ENCODE measurements around the gene LGSN. TPM values are rescaled to one million over a fixed set of nuclear protein-coding genes. Genes with fewer than 3 reads are reported as not detected.

Gene LGSN
- total and polyA plus RNA-seq, 2 experiments from 2014 or later = 0.15 to 0.45 TPM

DNA sequence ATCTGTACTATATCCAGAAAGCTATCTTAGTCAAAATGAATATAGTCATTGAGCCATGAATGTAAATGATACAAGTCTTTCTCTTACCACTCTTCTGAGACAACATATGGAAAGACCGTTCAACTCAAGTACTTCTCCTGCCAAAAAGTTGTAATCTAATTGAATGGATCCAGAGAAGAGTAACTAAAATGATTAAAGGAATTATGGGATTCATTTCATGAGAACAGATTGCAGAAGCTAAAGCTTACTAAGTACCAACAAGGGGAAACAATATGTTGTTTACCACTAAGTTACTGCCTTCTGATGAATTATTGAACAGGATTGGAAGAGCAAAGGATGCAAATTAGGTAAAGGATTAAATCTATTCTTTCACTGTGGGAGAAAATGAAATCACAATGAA, 2.0 kb upstream of the LGSN start:
- peaks cover 33% of the 10 kb centered on the region for H3K9me3 Mint-ChIP-seq
- H3K4me3 Mint-ChIP-seq = no peak overlapping the region
- Histone ChIP-seq H3F3A (replicated peaks; ENCODE audit: low read depth) (no peaks in the 10 kb centered on the region), H3K4me2 (no peak overlapping the region), H3K4me3 (no peak overlapping the region), H4K20me1 (replicated peaks; ENCODE audit: insufficient read depth) (no peaks in the 10 kb centered on the region), H3K27me3 (ENCODE audit: insufficient read depth) (no peaks in the 10 kb centered on the region), H3K9me2 (ENCODE audit: insufficient read depth) (no peaks in the 10 kb centered on the region), H3K36me3 (ENCODE audit: insufficient read depth) (no peaks in the 10 kb centered on the region), H3K4me1 (ENCODE audit: insufficient read depth) (no peaks in the 10 kb centered on the region), H3K79me2 (replicated peaks; ENCODE audit: insufficient read depth) (no peaks in the 10 kb centered on the region), H3K27ac (ENCODE audit: low read depth) (no peak overlapping the region), H2AFZ (no peak overlapping the region)
- no peak overlapping the region for H3K27ac Mint-ChIP-seq
- TF ChIP-seq POLR2AphosphoS5 (IDR thresholded peaks at IDR 0.05; ENCODE audit: low read depth) (no peak), ZNF114 (CRISPR knock-in tag; IDR thresholded peaks at IDR 0.05) (no peak), JUNB (IDR thresholded peaks at IDR 0.05; ENCODE audit: unreplicated experiment) (no peak), EZH2phosphoT487 (IDR thresholded peaks at IDR 0.05; ENCODE audit: unreplicated experiment) (no peak), EZH2 (IDR thresholded peaks at IDR 0.05; ENCODE audit: low read depth, unreplicated experiment) (no peak), ZNF331 (CRISPR knock-in tag; IDR thresholded peaks at IDR 0.05; ENCODE audit: low read depth) (no peak), CREB1 (CRISPR knock-in tag; IDR thresholded peaks at IDR 0.05; ENCODE audit: low read depth) (no peak), NANOG (IDR thresholded peaks at IDR 0.05; ENCODE audit: borderline replicate concordance) (no peak), STAT1 (IDR thresholded peaks at IDR 0.05; ENCODE audit: unreplicated experiment) (no peak)
- TF ChIP-seq, protein P1, sequence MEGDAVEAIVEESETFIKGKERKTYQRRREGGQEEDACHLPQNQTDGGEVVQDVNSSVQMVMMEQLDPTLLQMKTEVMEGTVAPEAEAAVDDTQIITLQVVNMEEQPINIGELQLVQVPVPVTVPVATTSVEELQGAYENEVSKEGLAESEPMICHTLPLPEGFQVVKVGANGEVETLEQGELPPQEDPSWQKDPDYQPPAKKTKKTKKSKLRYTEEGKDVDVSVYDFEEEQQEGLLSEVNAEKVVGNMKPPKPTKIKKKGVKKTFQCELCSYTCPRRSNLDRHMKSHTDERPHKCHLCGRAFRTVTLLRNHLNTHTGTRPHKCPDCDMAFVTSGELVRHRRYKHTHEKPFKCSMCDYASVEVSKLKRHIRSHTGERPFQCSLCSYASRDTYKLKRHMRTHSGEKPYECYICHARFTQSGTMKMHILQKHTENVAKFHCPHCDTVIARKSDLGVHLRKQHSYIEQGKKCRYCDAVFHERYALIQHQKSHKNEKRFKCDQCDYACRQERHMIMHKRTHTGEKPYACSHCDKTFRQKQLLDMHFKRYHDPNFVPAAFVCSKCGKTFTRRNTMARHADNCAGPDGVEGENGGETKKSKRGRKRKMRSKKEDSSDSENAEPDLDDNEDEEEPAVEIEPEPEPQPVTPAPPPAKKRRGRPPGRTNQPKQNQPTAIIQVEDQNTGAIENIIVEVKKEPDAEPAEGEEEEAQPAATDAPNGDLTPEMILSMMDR (conservative IDR thresholded peaks at IDR 0.05; ENCODE audit: low read depth in 2 of 2) = no peak
- TF ChIP-seq, protein P2, sequence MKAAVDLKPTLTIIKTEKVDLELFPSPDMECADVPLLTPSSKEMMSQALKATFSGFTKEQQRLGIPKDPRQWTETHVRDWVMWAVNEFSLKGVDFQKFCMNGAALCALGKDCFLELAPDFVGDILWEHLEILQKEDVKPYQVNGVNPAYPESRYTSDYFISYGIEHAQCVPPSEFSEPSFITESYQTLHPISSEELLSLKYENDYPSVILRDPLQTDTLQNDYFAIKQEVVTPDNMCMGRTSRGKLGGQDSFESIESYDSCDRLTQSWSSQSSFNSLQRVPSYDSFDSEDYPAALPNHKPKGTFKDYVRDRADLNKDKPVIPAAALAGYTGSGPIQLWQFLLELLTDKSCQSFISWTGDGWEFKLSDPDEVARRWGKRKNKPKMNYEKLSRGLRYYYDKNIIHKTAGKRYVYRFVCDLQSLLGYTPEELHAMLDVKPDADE (IDR thresholded peaks at IDR 0.05) = no peak
- TF ChIP-seq, protein P3, sequence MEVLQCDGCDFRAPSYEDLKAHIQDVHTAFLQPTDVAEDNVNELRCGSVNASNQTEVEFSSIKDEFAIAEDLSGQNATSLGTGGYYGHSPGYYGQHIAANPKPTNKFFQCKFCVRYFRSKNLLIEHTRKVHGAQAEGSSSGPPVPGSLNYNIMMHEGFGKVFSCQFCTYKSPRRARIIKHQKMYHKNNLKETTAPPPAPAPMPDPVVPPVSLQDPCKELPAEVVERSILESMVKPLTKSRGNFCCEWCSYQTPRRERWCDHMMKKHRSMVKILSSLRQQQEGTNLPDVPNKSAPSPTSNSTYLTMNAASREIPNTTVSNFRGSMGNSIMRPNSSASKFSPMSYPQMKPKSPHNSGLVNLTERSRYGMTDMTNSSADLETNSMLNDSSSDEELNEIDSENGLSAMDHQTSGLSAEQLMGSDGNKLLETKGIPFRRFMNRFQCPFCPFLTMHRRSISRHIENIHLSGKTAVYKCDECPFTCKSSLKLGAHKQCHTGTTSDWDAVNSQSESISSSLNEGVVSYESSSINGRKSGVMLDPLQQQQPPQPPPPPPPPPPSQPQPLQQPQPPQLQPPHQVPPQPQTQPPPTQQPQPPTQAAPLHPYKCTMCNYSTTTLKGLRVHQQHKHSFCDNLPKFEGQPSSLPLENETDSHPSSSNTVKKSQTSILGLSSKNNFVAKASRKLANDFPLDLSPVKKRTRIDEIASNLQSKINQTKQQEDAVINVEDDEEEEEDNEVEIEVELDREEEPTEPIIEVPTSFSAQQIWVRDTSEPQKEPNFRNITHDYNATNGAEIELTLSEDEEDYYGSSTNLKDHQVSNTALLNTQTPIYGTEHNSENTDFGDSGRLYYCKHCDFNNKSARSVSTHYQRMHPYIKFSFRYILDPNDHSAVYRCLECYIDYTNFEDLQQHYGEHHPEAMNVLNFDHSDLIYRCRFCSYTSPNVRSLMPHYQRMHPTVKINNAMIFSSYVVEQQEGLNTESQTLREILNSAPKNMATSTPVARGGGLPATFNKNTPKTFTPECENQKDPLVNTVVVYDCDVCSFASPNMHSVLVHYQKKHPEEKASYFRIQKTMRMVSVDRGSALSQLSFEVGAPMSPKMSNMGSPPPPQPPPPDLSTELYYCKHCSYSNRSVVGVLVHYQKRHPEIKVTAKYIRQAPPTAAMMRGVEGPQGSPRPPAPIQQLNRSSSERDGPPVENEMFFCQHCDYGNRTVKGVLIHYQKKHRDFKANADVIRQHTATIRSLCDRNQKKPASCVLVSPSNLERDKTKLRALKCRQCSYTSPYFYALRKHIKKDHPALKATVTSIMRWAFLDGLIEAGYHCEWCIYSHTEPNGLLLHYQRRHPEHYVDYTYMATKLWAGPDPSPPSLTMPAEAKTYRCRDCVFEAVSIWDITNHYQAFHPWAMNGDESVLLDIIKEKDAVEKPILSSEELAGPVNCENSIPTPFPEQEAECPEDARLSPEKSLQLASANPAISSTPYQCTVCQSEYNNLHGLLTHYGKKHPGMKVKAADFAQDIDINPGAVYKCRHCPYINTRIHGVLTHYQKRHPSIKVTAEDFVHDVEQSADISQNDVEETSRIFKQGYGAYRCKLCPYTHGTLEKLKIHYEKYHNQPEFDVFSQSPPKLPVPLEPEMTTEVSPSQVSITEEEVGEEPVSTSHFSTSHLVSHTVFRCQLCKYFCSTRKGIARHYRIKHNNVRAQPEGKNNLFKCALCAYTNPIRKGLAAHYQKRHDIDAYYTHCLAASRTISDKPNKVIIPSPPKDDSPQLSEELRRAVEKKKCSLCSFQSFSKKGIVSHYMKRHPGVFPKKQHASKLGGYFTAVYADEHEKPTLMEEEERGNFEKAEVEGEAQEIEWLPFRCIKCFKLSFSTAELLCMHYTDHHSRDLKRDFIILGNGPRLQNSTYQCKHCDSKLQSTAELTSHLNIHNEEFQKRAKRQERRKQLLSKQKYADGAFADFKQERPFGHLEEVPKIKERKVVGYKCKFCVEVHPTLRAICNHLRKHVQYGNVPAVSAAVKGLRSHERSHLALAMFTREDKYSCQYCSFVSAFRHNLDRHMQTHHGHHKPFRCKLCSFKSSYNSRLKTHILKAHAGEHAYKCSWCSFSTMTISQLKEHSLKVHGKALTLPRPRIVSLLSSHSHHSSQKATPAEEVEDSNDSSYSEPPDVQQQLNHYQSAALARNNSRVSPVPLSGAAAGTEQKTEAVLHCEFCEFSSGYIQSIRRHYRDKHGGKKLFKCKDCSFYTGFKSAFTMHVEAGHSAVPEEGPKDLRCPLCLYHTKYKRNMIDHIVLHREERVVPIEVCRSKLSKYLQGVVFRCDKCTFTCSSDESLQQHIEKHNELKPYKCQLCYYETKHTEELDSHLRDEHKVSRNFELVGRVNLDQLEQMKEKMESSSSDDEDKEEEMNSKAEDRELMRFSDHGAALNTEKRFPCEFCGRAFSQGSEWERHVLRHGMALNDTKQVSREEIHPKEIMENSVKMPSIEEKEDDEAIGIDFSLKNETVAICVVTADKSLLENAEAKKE (CRISPR knock-in tag; IDR thresholded peaks at IDR 0.05) = no peak
- TF ChIP-seq, protein P4, sequence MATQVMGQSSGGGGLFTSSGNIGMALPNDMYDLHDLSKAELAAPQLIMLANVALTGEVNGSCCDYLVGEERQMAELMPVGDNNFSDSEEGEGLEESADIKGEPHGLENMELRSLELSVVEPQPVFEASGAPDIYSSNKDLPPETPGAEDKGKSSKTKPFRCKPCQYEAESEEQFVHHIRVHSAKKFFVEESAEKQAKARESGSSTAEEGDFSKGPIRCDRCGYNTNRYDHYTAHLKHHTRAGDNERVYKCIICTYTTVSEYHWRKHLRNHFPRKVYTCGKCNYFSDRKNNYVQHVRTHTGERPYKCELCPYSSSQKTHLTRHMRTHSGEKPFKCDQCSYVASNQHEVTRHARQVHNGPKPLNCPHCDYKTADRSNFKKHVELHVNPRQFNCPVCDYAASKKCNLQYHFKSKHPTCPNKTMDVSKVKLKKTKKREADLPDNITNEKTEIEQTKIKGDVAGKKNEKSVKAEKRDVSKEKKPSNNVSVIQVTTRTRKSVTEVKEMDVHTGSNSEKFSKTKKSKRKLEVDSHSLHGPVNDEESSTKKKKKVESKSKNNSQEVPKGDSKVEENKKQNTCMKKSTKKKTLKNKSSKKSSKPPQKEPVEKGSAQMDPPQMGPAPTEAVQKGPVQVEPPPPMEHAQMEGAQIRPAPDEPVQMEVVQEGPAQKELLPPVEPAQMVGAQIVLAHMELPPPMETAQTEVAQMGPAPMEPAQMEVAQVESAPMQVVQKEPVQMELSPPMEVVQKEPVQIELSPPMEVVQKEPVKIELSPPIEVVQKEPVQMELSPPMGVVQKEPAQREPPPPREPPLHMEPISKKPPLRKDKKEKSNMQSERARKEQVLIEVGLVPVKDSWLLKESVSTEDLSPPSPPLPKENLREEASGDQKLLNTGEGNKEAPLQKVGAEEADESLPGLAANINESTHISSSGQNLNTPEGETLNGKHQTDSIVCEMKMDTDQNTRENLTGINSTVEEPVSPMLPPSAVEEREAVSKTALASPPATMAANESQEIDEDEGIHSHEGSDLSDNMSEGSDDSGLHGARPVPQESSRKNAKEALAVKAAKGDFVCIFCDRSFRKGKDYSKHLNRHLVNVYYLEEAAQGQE (IDR thresholded peaks at IDR 0.05; ENCODE audit: unreplicated experiment) = no peak
- ATAC-seq = no peak
- H3K4me1 Mint-ChIP-seq = peaks cover 8% of the 10 kb centered on the region; the same call in 2 of the 3 replicates
- DNase-seq (ENCODE audit: low spot score) = no peak
- H3K36me3 Mint-ChIP-seq (ENCODE audit: low read depth) = peaks cover 3% of the 10 kb centered on the region; the same call in 2 of the 3 replicates
- no peaks in the 10 kb centered on the region for H3K27me3 Mint-ChIP-seq (ENCODE audit: insufficient read depth, low read depth, poor library complexity)

All from GM23338 (cell line).